HFFc6 (cell line): ENCODE data around the gene ADK. TPM values are rescaled to one million over a fixed set of nuclear protein-coding genes. Genes with fewer than 3 reads are reported as not detected.

Source experiments
- DNase-seq: peaks from one replicate; pipeline ENCODE4 v3.0.0-alpha.2; 2018
- H3K27ac Mint-ChIP-seq: 2 replicates; pipeline ENCODE4 v1.8.0; 2020; ENCODE audit warnings: mild to moderate bottlenecking, mixed read lengths
- H3K27me3 Mint-ChIP-seq: 2 replicates; pipeline ENCODE4 v1.8.0; 2021; ENCODE audit warnings: mild to moderate bottlenecking, moderate library complexity, mixed read lengths; ENCODE audit not compliant: insufficient read depth
- H3K36me3 Mint-ChIP-seq: 2 replicates; pipeline ENCODE4 v1.8.0; 2021; ENCODE audit warnings: low read depth, mixed read lengths
- H3K4me1 Mint-ChIP-seq: 2 replicates; pipeline ENCODE4 v1.8.0; 2020; ENCODE audit warnings: low read depth, mixed read lengths
- H3K4me3 Mint-ChIP-seq: 2 replicates; pipeline ENCODE4 v1.8.0; 2020; ENCODE audit warnings: mild to moderate bottlenecking, moderate library complexity, mixed read lengths
- H3K9me3 Mint-ChIP-seq: 2 replicates; pipeline ENCODE4 v1.8.0; 2020; ENCODE audit warnings: mild to moderate bottlenecking, mixed read lengths
- total RNA-seq, 6 experiments: library from RNA; stranded (reverse); fragmentation: NEBNext Ultra II Directional; extraction: Animal tissue kit (Norgen Biotek cat#: 25700); gene quantifications; 2 replicates in 1 of 6; 3 replicates in 5 of 6; pipeline ENCODE4 v1.2.3, GENCODE V29; 2021
- TF ChIP-seq, protein P1 (sequence below): fragments of 200-600 bp; sonication (generic); IDR thresholded peaks from 2 replicates; pipeline ENCODE4 v1.5.0; 2021; ENCODE audit warnings: antibody characterized with exemption, mild to moderate bottlenecking

ADK gene
- total RNA-seq, 6 experiments from 2014 or later: 74.1 to 97.6 (median 86.0) TPM

DNA sequence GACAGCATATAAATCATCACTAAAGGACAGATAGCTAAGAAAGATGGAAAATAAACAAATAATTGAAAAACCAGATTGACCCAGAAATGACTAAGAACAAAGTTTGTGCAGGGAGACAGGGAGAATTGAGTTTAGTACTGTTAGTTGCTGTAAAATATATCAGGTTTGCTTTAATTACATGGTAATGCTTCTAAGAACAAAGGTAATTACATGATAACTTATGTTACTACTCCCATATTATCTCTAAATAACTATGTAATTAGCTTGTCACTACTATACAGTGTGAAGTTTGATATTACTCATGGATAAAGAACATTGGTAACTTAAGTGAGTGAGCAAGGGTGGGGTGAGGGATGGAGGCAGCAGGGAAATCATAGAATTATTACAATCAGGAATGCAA is 540.1 kb downstream of the ADK start:
- TF ChIP-seq, protein P1, sequence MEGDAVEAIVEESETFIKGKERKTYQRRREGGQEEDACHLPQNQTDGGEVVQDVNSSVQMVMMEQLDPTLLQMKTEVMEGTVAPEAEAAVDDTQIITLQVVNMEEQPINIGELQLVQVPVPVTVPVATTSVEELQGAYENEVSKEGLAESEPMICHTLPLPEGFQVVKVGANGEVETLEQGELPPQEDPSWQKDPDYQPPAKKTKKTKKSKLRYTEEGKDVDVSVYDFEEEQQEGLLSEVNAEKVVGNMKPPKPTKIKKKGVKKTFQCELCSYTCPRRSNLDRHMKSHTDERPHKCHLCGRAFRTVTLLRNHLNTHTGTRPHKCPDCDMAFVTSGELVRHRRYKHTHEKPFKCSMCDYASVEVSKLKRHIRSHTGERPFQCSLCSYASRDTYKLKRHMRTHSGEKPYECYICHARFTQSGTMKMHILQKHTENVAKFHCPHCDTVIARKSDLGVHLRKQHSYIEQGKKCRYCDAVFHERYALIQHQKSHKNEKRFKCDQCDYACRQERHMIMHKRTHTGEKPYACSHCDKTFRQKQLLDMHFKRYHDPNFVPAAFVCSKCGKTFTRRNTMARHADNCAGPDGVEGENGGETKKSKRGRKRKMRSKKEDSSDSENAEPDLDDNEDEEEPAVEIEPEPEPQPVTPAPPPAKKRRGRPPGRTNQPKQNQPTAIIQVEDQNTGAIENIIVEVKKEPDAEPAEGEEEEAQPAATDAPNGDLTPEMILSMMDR: no peak
- no peak for DNase-seq
- H3K27ac Mint-ChIP-seq: no peak overlapping the region
- peaks cover 6% of the 10 kb centered on the region for H3K4me1 Mint-ChIP-seq
- H3K27me3 Mint-ChIP-seq: no peaks in the 10 kb centered on the region
- peaks cover 16% of the 10 kb centered on the region for H3K36me3 Mint-ChIP-seq
- no peaks in the 10 kb centered on the region for H3K9me3 Mint-ChIP-seq
- no peak overlapping the region for H3K4me3 Mint-ChIP-seq

DNA sequence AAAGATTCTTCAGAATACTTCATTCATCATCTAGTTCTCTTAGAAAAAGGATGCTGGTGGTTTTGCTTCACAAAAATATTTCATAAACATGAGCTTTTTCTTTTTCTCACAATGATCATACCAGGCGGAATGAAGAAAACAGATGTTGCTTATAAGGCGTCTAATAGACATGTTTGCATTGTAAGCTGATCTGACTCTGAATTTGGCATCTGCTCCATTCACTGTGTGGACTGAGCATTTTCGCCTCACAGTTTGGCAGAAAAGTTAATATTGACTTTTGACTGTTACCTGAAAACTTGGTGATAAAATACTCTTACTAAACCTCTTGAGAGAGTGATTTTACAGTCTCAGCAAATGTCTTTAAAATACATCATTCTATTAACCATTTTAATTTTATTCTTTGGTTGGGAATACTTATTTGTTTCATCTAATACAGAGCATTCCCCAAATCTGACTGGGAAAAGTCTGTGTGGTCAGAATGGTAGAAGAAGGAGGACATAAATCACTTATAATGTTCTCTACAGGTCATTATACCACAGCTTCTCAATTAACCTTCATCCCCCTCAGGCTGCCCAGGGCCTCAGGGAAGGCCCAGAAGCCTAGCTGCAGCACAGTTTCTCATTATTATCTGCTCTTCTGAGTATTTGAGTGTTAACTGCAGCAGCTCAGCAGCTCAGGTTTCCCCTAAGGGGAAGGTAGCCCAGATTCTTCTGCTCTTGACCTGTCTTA is 553.8 kb downstream of the ADK start:
- no peak overlapping the region for H3K27ac Mint-ChIP-seq
- H3K36me3 Mint-ChIP-seq: peaks cover 10% of the 10 kb centered on the region

DNA sequence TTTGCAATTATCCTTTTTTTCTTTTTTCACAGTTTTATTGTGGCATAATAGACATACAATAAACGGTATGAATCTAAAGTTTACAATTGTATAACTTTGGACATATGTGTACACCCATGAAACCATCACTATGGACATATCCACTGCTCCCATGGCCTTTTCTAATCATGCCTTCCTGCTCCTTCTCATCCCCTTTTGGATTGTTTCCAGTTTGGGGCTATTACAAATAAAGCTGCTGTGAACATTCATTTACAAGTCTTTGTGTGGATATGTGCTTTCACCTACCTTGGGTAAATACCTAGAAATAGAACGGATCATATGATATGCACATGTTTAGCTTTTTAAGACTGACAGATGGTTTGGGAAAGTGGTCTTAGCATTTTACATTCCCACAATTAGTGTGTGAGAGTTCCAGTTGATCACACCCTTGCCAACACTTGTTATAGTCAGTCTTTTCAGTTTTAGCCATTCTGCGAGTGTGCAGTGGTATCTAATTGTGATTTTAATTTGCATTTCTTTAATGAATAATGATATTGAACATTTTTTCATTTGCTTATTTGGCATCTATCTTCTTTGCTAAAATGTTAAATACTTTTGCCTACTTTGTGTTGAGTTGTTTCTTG is 554.4 kb downstream of the ADK start:
- H3K4me1 Mint-ChIP-seq: no peaks in the 10 kb centered on the region
- no peak overlapping the region for H3K4me3 Mint-ChIP-seq
- no peak for DNase-seq
- TF ChIP-seq, protein P1: no peak
- H3K9me3 Mint-ChIP-seq: no peaks in the 10 kb centered on the region
- peaks cover 15% of the 10 kb centered on the region for H3K36me3 Mint-ChIP-seq
- H3K27me3 Mint-ChIP-seq: no peaks in the 10 kb centered on the region
- H3K27ac Mint-ChIP-seq: no peak overlapping the region

More for the DNA sequence above, 553.8 kb downstream of the ADK start:
- Mint-ChIP-seq H3K4me1 (no peaks in the 10 kb centered on the region), H3K27me3 (no peaks in the 10 kb centered on the region), H3K9me3 (no peaks in the 10 kb centered on the region), H3K4me3 (no peak overlapping the region)
- DNase-seq: no peak
- TF ChIP-seq, protein P1: no peak

DNA sequence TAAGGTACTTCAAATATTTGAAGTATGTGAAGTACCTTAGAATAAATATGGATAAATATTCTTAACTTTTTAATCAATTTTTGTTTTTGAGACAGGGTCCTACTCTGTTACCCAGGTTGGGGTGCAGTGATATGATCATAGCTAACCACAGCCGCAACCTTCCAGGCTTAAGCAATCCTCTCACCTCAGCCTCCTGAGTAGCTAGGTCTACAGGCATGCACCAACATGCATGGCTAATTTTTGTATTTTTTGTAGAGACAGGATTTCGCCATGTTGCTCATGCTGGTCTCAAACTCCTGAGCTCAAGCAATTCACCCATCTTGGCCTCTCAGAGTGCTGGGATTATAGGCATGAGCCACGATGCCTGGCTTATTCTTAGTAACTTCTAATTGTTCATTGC is 555.9 kb downstream of the ADK start:
- Mint-ChIP-seq H3K4me1 (no peaks in the 10 kb centered on the region), H3K27ac (no peak overlapping the region), H3K36me3 (peaks cover 26% of the 10 kb centered on the region), H3K4me3 (no peak overlapping the region), H3K27me3 (no peaks in the 10 kb centered on the region), H3K9me3 (no peaks in the 10 kb centered on the region)
- TF ChIP-seq, protein P1: no peak
- no peak for DNase-seq

DNA sequence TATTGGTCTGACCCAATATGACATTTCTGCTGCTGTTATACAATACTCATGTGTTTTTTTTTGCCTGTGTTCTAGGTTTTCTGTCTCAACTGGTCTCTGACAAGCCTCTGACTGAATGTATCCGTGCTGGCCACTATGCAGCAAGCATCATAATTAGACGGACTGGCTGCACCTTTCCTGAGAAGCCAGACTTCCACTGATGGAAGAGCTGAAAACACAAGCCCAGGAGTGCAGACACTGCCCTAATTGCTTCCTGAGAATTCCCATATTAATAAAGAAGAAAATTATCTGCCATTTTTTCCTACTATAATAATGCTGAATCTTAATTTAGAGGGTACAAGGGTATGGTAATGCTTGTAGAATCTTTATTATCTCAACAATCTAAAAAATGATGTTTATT is 557.2 kb downstream of the ADK start:
- Mint-ChIP-seq H3K36me3 (peaks cover 26% of the 10 kb centered on the region), H3K4me1 (no peaks in the 10 kb centered on the region), H3K4me3 (no peak overlapping the region), H3K27ac (no peak overlapping the region), H3K27me3 (no peaks in the 10 kb centered on the region), H3K9me3 (no peaks in the 10 kb centered on the region)
- DNase-seq: no peak
- TF ChIP-seq, protein P1: no peak
